NCI-H2107 treated with DMSO at 0.1 percent for 48 hours (cell line): ENCODE results near the gene NFRKB.

Experiments used
- DNase-seq: peaks from one replicate; lab custom pipeline; 2025; ENCODE audit not compliant: unreplicated experiment; lab: John Stamatoyannopoulos, UW

The NFRKB gene

DNA sequence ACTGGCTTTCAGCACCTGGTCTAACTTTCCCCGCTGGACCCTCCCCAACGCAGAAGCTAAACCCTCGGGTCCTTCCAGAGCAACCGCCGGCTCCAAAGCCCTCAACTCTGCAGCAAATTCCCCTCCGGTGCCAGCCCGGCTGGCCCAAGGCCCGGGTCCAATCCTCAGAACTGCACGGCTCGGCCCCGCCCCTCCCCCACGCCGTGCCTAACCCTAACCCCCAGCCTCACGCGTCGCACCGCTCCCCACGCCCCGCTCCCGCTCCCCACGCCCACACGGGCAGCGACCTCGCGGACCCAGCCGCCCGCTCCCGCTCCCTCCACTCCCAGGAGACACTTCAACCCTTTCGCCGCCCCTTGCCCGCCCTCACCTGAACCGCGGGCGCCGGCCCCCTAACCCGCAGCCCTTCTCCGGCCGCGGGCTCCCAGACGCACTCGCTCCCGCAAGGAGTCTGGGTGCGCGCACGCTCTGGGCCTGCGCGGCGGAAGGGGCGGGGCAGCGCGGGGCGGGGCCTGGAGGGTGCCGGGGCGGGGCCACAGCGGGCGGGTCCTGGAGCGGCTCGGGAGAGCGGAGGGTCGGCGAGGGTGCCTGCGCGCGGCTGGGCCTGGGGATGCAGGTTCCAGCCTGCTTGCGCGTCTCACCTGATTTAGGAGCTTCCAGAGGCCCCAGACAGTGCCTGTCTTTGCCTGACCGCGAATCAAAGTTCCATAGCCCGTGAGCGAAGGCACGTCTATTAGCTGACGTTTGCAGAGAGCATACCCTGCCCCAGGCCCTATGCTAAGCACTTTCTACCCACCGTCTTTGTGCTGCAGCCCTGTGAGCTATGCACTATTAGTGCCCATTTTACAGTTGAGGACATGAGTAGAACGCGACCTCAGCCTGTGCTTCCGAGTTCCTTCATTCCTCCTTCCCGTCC lies at the start of gene NFRKB:
Gene NFRKB, minus strand, starts transcription at position 453 of the 916 bp plus-strand sequence. CDS start 2,729 bp downstream, outside the sequence.
- DNase-seq, result peak; percentile 64

DNA sequence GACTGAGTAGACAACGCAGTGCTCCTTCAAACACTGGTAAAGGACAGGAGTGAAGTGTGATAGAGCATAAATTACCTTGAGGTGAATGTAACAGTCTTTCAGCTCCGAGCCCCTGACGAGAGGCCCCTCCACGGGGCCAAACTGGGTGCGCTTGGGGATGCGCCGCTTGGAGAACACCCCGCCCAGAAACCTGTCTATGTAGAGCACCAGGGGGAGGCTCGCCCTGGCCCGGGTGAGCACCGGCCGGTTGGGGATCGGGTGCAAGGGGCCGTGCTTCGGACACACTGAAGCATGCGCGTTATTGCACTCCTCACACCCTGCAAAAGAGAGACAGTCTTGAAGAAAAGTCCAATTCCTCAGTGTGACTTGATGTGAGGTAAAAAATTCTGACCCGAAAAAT lies 49.3 kb upstream of the NFRKB start:
- no peak for DNase-seq

DNA sequence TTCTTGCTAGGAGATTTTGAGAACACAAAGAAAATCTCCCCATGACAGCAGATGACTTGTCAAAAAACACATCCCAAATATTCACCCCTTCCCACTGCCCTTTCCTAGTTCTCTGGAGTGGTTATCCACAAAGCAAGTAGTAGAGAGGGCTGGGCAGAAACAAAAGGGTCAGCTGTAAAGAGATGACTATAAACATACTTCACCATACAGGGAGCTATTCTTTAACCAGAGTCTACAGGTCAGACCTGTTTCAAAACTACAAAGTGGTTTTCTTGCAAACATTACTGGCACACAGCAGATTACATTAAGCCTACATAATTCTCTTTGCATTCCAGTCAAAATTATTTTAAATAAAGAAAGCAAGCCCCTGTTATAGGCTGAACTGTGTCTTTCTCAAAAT lies 47.7 kb upstream of the NFRKB start:
- no peak for DNase-seq

DNA sequence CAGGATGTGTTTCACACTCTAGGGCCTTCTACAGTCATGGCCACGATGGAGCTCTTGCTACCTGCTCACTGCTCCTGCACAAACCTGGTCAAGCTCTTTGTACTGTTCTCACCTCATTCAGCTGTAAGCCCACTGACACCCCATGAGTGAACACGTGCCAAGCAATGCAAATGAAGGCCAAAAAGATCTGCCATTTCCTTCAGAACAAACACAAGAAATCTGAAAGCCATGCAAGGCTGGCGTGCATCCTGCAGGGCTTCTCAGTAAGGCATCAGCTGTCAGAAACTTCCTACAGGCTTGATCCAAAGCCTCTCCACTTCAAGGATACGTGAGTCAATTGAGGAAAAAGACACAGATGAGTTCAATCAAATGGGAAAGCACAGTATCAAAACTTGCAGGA lies 44.1 kb upstream of the NFRKB start:
- no peak for DNase-seq

DNA sequence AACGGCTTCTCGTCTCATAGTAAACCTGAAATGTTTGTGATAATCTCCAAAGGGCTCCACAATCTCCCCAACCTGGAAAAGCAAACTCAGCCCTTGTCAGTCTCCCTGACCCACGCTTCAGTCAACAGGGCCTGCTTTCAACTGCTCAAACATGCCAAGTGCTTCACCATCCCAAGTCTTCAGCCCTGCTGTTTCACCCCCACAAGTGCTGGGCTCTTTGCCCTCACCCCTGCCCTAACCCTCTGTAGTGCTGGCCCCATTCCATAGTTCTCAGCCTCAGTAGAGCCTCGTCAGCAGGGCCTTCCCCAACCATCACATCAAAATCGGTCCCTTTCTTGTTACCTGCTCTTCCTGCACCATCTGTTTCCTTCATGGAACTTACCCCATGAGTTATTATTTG lies 43.4 kb upstream of the NFRKB start:
- no peak for DNase-seq

DNA sequence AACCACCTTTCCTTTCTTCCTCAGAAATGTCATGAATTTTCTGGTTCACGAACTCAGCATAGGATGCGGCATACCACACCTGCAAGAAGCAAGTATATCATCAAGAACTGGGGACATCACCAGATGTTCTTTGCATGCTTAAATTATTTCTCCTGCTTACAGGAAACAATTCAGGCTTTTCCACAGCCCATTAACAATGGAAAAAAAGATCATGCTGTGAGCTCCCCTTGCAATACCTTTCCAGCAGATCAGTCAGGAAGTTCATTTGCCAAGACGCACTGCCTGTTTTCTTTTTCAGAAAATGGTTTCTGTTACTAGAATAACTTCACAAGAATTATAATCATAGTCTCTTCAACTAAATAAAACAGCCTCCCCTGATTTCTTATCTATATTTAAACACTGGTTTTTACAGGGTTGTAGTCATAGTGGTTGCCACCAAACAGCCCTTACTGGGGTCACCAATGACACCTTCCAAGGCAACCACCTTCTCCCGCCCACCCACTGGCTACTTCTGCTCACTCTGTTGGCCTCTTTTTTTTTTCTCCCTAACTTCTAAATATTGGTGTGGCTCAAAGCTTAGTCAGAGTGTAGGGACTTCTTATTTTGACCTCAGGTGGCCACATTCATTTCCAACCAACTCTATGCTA lies 42.3 kb upstream of the NFRKB start:
- DNase-seq, result peak; percentile 12

DNA sequence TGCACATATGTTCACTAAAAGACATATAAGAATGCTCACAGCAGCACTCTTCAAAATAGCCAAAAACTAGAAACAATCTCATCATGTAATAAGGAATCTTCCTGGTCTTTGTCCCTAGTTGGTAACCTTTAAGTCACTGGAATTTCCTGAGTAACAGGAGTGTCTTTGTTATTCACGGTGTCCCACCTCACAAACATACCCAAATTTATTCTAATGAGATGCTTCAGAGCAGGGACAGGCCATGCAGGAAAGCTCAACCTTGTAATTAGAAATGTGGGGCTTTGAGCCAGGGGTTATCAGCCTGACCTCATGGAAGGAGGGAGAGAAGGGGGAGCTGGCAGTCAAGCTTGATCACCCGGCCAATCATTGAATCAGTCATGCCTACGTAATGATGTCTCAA lies 40.3 kb upstream of the NFRKB start:
- no peak for DNase-seq

DNA sequence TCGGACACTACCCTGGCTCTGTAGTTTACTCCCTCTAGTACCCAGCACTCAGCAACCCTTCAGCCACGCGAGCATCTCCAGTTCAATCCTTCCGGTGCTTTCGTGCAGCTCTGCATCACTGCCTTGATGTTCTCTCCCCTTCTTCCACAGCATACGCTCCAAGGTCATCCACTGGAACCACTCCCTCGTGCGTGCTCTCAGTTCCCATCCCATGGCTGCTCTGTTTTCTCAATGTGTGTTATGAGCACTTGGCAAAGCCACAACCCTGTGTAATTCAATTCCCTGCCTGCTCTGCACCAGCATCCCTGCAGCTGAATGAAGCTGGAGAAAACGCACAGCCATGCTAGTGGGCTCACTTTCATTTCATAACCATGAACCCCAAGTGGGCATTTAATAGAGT lies 38.5 kb upstream of the NFRKB start:
- DNase-seq, result peak; percentile 50

DNA sequence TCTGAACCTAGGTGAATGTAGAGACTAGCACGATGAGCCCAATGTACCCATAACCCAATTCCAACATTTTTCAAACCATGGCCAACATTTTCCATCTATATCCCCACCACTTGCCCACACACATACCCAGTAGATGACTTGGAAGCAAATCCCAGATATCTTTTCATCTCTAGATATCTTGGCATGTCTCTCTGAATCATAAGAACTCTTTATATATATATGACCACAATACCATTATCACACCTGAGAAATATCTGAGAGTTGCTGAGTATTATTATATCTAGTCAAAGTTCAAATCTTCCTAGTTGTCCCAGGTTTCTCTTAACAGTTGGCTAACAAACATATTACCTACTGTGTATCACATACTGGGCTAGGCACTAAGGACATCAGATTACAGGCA lies 37.9 kb upstream of the NFRKB start:
- DNase-seq, result no peak

DNA sequence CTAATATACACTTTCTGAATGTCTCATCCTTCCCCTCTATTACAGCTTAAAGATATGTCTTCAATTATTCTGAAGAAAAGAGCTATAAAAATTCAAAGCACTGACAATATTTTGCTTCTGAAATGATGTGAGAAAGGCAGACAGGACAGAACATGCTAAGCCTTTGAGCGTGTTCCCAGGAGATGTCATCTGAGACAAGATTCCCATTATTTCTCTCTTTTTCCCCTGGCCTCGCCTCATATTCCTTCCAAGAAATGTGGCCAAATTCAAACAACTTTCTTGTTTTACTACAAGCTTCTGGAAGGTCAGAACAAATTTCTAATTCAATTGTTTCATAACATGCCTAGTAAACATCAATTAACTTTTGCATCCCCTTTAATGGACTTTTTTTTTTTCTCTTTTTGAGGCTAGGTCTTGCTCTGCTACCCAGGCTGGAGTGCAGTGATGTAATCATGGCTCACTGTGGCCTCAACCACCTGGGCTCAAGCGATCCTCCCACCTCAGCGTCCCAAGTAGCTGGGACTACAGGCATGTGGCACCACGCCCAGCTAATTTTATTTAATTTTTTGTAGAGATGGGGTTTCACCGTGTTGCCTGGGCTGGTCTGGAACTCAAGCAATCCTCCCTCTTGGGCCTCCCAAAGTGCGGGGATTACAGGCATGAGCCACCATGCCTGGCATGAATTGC lies 37.1 kb upstream of the NFRKB start:
- no peak for DNase-seq

DNA sequence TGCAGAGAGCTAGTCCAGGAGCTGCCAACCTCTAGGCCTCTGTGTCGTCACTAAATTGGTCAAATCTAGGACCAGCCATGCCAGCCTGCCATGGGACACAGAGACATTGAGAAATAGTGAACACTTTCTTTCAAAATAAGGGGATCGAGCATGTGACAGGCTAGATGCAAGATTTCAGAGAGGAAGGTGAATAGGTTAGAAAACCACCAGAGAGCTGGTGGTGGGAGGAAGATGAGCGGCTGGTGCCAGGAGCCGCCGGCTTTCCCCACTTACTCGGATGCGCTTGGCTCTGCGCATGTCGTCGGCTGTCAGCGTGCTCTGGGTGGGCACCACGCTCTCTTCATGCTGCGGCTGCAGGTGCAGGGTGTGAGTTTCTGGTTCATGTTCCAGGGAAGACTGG lies 35.4 kb upstream of the NFRKB start:
- no peak for DNase-seq

DNA sequence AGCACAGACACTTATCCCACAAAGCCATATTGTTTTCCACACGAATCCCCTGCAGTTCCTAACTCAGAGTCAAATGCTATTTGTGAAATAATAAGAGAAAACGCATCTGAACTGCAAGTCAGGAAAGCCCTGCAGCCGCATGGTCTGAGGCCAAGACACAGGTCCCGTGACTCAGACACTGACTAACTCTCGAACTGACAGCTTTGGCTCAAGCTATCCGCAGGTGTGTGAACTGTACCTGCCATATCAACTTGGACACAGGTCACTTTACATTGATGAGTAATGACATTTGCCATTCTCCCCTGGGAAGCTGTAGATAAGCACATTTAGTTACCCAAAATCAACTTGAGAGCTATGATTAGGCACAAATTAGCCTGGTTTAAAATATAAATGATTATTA lies 34.9 kb upstream of the NFRKB start:
- DNase-seq, result no peak

DNA sequence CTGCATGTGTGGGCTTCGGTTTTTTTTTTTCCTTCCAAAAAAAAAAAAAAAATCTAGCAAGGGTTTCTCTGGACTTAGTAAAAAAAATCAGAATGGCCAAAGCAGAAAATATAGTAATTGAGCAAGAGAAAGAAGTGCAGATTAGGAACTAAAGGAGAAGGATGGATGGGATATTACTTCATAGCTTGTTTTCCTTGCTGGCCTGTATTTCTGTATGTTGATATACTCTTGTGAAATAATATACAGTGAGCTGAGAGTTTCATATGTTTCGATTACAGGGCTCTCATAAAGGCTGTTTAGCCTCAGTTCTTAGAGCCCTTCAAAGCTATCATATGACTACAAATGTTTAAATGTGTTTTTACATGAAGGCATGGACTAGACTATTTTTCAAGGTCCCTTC lies 34.3 kb upstream of the NFRKB start:
- no peak for DNase-seq

DNA sequence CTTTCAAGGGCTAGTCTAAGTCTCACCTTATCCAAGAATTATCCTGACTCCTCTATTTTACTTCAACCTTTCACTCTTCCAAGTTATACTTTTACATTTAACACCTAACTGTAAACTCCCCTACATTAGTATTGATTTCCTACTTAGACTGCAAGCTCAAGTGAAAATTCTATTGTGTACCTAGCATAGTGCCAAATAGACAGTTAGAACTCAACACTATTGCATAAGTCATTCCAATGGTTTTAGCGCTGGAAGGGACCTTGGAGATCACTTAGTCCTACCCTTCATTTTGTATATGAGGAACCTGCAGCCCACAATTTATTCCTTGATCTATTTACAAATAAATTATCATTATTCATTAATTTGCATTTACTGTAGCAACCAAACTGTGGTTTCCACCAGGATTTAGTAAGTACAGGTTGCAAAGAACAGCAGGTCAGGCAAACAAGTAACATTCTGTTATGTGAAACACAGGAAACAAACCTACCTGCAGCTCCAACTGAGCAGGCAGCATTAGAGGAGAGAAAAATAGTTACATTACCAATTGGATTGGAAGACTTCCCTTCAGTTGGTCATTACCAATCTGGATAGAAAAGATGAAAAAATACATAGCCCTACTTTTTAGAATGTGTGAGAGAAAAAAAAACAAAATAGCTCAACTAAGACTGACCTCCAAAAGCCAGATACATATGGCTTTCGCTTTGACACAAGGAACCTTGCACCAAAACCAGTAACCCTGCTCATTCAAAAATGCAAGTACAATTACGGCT lies 33.7 kb upstream of the NFRKB start:
- no peak for DNase-seq

DNA sequence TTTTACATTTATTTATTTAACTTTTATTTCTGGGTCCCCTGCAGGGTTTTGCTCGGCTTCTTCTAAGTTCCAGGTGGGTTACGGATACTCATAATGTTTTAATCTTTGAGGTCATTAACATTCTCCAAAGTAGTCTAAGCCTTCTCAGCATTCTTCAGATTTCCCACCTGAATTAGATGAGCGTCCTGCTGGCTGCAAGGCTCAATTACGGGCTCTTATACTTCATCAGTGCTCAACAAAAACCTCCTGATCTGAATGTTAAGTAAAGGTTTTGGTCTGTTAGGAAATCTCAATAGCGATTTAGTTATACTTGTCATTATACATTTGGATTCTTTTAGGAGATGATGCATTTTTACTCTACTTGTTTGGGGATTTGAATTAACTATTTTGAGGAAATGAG lies 27.3 kb upstream of the NFRKB start:
- DNase-seq, result no peak

DNA sequence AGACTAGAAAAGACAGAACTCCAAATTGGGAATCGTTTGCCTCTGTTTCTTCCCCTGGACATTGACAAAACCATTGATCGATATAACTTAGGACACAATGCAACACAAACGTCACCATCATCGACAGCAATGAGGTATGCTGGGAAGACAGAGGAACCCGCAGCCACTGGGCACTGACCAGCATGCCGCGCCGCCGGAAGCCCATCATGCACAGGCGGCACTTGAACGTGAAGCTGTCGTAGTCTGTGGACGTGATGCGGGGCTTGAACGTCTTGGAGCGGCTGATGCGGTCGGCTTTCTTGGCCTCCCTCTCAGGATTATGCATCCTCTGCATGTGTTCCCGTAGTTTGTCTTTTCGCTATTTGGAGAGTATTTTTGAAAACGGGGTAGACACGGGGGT lies 23.0 kb upstream of the NFRKB start:
- DNase-seq, result no peak

DNA sequence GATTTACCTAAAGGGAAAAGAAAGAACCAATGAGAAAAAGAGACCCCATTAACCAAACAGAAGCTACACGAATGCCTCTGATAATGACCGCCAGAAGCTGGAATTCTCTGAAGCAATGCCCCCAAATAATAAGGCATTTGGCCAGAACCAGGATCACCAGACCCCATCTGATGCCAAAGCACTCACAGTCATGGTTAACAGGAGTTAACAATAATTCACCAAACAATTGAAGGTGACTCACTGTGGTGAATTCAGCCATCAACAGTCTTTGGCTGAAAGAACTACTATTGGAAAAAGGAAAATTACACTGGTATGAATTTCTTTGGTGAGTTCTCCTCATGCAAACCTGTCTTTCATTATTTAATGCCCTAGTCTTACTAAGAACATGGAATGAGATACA lies 21.9 kb upstream of the NFRKB start:
- no peak for DNase-seq

DNA sequence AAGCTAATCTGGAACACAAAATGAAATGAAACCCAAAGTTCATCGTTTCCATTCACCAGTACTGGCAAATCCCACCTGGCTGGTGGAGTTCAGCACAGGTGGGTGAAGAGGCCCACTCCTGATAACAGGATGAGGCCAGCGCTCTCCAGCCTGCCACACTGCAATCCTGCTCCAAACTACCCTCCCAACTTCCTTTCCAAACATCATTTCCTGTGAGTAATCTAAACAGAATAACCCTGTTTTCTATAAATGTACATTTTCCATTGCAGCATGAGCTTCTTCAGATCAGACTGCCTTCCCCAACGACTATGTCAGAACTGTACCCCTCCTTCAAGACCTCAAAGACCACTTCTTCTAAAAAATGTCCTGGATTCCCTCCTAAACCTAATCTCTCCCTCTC lies 15.9 kb upstream of the NFRKB start:
- DNase-seq, result no peak

DNA sequence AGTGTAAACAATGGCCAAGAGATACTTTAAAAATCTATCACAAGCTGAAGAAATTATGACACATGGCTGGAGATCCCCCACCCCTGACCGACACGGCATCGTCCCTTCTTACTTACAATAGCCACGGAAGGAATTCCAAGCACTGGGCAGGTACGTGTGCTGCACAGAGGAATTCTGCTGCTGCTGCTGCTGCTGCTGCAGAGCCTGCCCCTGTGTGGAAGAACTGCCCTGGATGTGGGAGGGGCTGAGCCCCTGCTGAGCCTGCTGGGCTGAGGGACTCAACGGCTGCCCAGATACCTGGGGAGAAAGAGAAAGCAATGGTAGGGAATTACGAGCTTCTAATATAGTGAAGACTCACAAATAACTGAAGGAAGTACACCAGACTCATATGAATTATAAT lies 15.0 kb upstream of the NFRKB start:
- DNase-seq, result no peak

DNA sequence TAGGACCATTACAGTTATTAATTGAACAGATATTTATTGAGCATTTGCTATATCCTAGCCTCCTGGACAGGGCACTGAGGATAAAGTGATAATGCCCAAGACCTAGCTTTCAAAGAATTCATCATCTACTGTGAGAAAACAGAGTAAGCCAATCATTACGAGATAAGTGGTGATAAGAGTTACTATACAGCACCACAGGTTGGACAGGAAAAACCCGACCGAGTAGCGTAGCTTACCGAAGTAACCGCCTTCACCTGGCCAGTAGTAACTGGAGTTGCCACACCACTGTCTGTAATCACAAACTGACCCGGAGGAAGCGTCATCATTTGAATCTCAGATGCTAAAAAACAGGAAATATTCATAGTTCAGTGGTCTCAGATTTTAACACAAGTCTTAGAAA lies 10.0 kb upstream of the NFRKB start:
- no peak for DNase-seq

DNA sequence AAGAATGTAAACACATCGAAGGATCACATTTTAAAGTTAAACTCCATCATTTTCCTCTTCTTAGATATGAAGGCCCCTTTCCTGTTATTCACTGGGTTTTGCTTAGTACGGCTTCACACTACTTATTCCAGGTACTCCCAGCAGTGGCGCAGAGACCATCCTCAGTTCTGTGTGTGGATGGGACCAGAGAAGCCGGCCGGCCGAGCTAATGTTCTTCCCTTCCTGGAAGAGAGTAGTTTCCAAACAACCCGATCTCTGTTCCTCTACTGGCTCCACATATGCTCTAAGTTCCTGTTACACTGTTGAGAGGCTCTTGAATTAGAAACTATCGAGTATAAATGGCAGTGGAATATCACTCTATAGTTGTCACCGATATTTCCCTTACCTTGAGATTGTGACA lies 684 bp upstream of the NFRKB start:
- no peak for DNase-seq
